Measurements from ENCODE around the gene OVOL1.

OVOL1 gene

GRCh38 chr11:65842144-65842543 is 55.3 kb downstream of the OVOL1 start:
- DNase-seq (ENCODE audit: low read depth): no peak
- TF ChIP-seq, protein P1, sequence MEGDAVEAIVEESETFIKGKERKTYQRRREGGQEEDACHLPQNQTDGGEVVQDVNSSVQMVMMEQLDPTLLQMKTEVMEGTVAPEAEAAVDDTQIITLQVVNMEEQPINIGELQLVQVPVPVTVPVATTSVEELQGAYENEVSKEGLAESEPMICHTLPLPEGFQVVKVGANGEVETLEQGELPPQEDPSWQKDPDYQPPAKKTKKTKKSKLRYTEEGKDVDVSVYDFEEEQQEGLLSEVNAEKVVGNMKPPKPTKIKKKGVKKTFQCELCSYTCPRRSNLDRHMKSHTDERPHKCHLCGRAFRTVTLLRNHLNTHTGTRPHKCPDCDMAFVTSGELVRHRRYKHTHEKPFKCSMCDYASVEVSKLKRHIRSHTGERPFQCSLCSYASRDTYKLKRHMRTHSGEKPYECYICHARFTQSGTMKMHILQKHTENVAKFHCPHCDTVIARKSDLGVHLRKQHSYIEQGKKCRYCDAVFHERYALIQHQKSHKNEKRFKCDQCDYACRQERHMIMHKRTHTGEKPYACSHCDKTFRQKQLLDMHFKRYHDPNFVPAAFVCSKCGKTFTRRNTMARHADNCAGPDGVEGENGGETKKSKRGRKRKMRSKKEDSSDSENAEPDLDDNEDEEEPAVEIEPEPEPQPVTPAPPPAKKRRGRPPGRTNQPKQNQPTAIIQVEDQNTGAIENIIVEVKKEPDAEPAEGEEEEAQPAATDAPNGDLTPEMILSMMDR (conservative IDR thresholded peaks at IDR 0.05; ENCODE audit: low read depth, low read length): no peak
- no peak overlapping the region for H3K4me3 ChIP-seq (ENCODE audit: low read length)

DNA sequence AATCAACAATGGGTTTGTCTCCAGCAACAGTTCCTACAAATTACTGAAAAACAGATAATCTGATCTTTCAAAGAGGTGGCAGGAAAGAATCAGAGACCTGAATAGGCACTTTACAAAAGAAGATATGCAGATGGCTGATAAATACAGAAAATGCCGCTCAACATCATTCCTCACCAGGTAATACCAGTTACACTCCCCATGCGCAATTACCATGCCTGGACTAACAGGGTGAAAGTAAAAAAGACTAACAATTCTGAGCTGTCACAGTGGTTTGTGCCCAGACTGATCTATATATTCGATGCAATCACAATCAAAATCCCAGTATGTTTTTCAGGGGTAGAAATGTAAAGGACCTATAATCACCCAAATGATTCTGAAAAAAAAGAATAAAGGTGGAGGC is 56.9 kb downstream of the OVOL1 start:
- TF ChIP-seq, protein P1 (conservative IDR thresholded peaks at IDR 0.05; ENCODE audit: low read depth, low read length): no peak
- H3K4me3 ChIP-seq (ENCODE audit: low read length): no peak overlapping the region
- DNase-seq (ENCODE audit: low read depth): no peak

DNA sequence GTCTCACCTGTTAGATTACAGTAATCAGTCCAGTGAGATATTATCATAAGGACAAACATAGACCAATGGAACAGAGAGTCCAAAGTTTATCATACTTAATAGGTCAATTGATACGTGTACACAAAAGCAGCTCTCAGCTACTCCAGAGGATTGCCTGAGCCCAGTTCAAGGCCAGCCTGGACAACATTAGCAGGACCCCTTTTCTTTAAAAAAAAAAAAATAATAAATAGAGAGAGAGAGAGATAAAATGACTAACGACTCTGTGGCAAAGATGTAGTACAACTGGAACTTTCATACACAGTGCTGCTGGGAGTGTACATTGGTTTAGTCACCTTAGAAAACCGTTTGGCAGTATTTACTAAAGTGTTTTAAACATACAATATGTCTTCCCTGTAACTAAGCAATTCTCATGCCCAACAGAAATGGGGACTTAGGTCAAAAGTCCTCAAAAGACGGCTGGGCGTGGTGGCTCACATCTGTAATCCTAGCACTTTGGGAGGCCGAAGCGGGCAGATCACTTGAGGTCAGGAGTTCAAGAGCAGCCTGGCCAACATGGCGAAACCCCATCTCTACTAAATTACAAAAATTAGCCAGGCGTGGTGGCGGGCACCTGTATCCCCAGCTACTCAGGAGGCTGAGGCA is 57.5 kb downstream of the OVOL1 start:
- no peak for DNase-seq (ENCODE audit: low read depth)
- TF ChIP-seq, protein P1 (conservative IDR thresholded peaks at IDR 0.05; ENCODE audit: low read depth, low read length): no peak

More for the DNA sequence above, 57.5 kb downstream of the OVOL1 start:
- no peak overlapping the region for H3K4me3 ChIP-seq (ENCODE audit: low read length)
